ENCODE data around the gene SUCLG2.

The SUCLG2 gene

GRCh38 chr3:67423722-67424121, 230.7 kb downstream of the SUCLG2 start:
- Histone ChIP-seq H3K4me3 (ENCODE audit: low read depth, low read length, poor library complexity, severe bottlenecking) (no peak overlapping the region), H3F3A (ENCODE audit: insufficient read depth, low read length) (no peaks in the 10 kb centered on the region), H3K27ac (ENCODE audit: low read depth, low read length, poor library complexity, severe bottlenecking) (no peak overlapping the region), H3K36me3 (ENCODE audit: insufficient read depth, low read length) (peaks cover 12% of the 10 kb centered on the region; the same call in 1 of the 2 replicates), H4K20me1 (ENCODE audit: insufficient read depth, low read length) (no peaks in the 10 kb centered on the region), H3K9ac (ENCODE audit: low read length) (no peak overlapping the region), H3K4me2 (ENCODE audit: low read length) (no peak overlapping the region), H3K4me1 (ENCODE audit: insufficient read depth, low read length, severe bottlenecking) (no peaks in the 10 kb centered on the region), H3K9me3 (ENCODE audit: low read length) (peaks cover 8% of the 10 kb centered on the region; the same call in 1 of the 2 replicates), H3K27me3 (ENCODE audit: insufficient read depth, low read length) (no peaks in the 10 kb centered on the region), H3K9me2 (ENCODE audit: low read depth, low read length) (no peaks in the 10 kb centered on the region), H3K79me2 (ENCODE audit: insufficient read depth, low read length) (no peaks in the 10 kb centered on the region), H2AFZ (ENCODE audit: low read length) (no peak overlapping the region)
- no peak for TF ChIP-seq CTCF (IDR thresholded peaks at IDR 0.05; ENCODE audit: low read length)
- TF ChIP-seq EZH2 (IDR thresholded peaks at IDR 0.05; ENCODE audit: borderline replicate concordance, low read length) = no peak

- H3K4me3 ChIP-seq (ENCODE audit: low read depth, low read length, poor library complexity, severe bottlenecking) = no peak overlapping the region
- H2AFZ ChIP-seq (ENCODE audit: low read length) = no peak overlapping the region
- no peak overlapping the region for H3K9ac ChIP-seq (ENCODE audit: low read length)
- no peak overlapping the region for H3K4me2 ChIP-seq (ENCODE audit: low read length)
- no peaks in the 10 kb centered on the region for H3K9me2 ChIP-seq (ENCODE audit: low read depth, low read length)
- no peaks in the 10 kb centered on the region for H3K27me3 ChIP-seq (ENCODE audit: insufficient read depth, low read length)
- TF ChIP-seq EZH2 (IDR thresholded peaks at IDR 0.05; ENCODE audit: borderline replicate concordance, low read length) = no peak
- no peak for TF ChIP-seq CTCF (IDR thresholded peaks at IDR 0.05; ENCODE audit: low read length)
- peaks cover 8% of the 10 kb centered on the region; the same call in 1 of the 2 replicates for H3K9me3 ChIP-seq (ENCODE audit: low read length)
- H3K4me1 ChIP-seq (ENCODE audit: insufficient read depth, low read length, severe bottlenecking) = no peaks in the 10 kb centered on the region
- no peaks in the 10 kb centered on the region for H4K20me1 ChIP-seq (ENCODE audit: insufficient read depth, low read length)
- no peaks in the 10 kb centered on the region for H3K79me2 ChIP-seq (ENCODE audit: insufficient read depth, low read length)
- no peak overlapping the region for H3K27ac ChIP-seq (ENCODE audit: low read depth, low read length, poor library complexity, severe bottlenecking)
- peaks cover 12% of the 10 kb centered on the region; the same call in 1 of the 2 replicates for H3K36me3 ChIP-seq (ENCODE audit: insufficient read depth, low read length)
- no peaks in the 10 kb centered on the region for H3F3A ChIP-seq (ENCODE audit: insufficient read depth, low read length)
Measured at GRCh38 chr3:67421912-67422311, 232.5 kb downstream of the SUCLG2 start.

- Histone ChIP-seq H3K27me3 (ENCODE audit: insufficient read depth, low read length) (no peaks in the 10 kb centered on the region), H3K36me3 (ENCODE audit: insufficient read depth, low read length) (peaks cover 12% of the 10 kb centered on the region; the same call in 1 of the 2 replicates), H3K9me2 (ENCODE audit: low read depth, low read length) (no peaks in the 10 kb centered on the region), H4K20me1 (ENCODE audit: insufficient read depth, low read length) (no peaks in the 10 kb centered on the region), H3F3A (ENCODE audit: insufficient read depth, low read length) (no peaks in the 10 kb centered on the region), H3K27ac (ENCODE audit: low read depth, low read length, poor library complexity, severe bottlenecking) (no peak overlapping the region), H3K79me2 (ENCODE audit: insufficient read depth, low read length) (no peaks in the 10 kb centered on the region), H3K9me3 (ENCODE audit: low read length) (peaks cover 8% of the 10 kb centered on the region; the same call in 1 of the 2 replicates), H2AFZ (ENCODE audit: low read length) (no peak overlapping the region), H3K4me3 (ENCODE audit: low read depth, low read length, poor library complexity, severe bottlenecking) (no peak overlapping the region), H3K4me2 (ENCODE audit: low read length) (no peak overlapping the region), H3K4me1 (ENCODE audit: insufficient read depth, low read length, severe bottlenecking) (no peaks in the 10 kb centered on the region), H3K9ac (ENCODE audit: low read length) (no peak overlapping the region)
- no peak for TF ChIP-seq EZH2 (IDR thresholded peaks at IDR 0.05; ENCODE audit: borderline replicate concordance, low read length)
- no peak for TF ChIP-seq CTCF (IDR thresholded peaks at IDR 0.05; ENCODE audit: low read length)
Measured at GRCh38 chr3:67419779-67420178, 234.6 kb downstream of the SUCLG2 start.

All from OCI-LY1 (cell line).